C4-2B (cell line): ENCODE results near the gene MORN1.

Source experiments
- CTCF ChIP-seq: fragments of 450-650 bp; conservative IDR thresholded peaks from 2 replicates; pipeline ENCODE4 v1.5.1; 2017; ENCODE audit warnings: mild to moderate bottlenecking
- ZFX ChIP-seq: fragments of 450-650 bp; IDR thresholded peaks from 2 replicates; pipeline ENCODE4 v1.6.1; 2017

DNA sequence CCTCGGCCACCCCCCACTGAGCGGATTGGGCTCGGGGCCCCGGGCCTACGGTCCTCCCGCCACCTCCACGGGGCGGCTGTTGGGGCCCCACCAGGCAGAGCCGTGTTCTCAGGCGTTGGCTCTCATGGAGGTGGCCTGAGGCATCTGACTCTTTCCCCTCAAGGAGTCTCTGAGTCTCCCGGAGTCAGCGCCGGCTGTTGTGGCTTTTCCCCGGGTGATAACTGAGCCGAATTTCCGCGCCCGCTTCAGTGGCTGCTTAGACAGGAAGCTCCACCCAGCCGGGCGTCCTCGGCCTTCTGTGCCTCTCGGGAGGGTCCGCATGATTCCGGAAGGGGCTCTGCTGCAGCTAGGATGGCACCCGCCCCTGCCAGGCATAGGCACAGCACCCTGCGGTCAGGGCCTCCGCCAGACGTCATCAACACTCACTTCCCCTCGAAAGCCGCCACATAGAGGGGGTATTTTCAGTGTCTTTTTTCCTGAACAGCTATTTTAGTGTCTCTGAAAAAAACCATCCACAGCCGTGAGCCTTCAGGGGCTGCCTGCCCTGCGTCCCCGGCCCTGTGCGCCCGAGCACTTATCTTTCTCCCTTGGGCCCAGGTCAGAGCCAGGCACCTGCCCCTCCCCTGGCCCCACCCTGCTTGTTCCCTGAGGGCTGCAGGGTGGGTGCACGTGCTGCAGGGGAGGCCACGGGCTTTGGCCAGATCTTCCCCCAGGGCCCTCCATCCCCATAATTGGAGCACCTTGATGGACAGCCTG, 90.3 kb downstream of the MORN1 start:
- no peak for TF ChIP-seq CTCF
- no peak for TF ChIP-seq ZFX
